ENCODE measurements around the gene KIF19.

Gene KIF19

GRCh38 chr17:74371653-74372147 is 45.7 kb downstream of the KIF19 start:
- Histone ChIP-seq H3K4me1 (ENCODE audit: control insufficient read depth in 2 of 2, insufficient read depth in 2 of 2, low read length in 2 of 2) (peaks cover 21 to 22% of the 10 kb centered on the region in 2 donors), H3K36me3 (ENCODE audit: control insufficient read depth in 2 of 2, insufficient read depth in 2 of 2, low read length in 2 of 2) (no peaks in the 10 kb centered on the region), H3K9me3 (ENCODE audit: control insufficient read depth in 2 of 2, low read length in 2 of 2) (no peaks in the 10 kb centered on the region), H3K4me3 (ENCODE audit: low read length in 2 of 2) (no peak overlapping the region), H3K27me3 (ENCODE audit: control insufficient read depth in 2 of 2, insufficient read depth in 2 of 2, low read length in 2 of 2) (peaks cover 0 to 3% of the 10 kb centered on the region in 2 donors), H3K9ac (ENCODE audit: low read depth in 1 of 2, low read length in 2 of 2) (no peak overlapping the region), H3K27ac (ENCODE audit: low read depth in 2 of 2, low read length in 2 of 2) (no peak overlapping the region)

GRCh38 chr17:74372426-74372825 is 46.4 kb downstream of the KIF19 start:
- peaks cover 21 to 22% of the 10 kb centered on the region in 2 donors for H3K4me1 ChIP-seq (ENCODE audit: control insufficient read depth in 2 of 2, insufficient read depth in 2 of 2, low read length in 2 of 2)
- no peak overlapping the region for H3K4me3 ChIP-seq (ENCODE audit: low read length in 2 of 2)
- peaks cover 0 to 3% of the 10 kb centered on the region in 2 donors for H3K27me3 ChIP-seq (ENCODE audit: control insufficient read depth in 2 of 2, insufficient read depth in 2 of 2, low read length in 2 of 2)
- no peaks in the 10 kb centered on the region for H3K36me3 ChIP-seq (ENCODE audit: control insufficient read depth in 2 of 2, insufficient read depth in 2 of 2, low read length in 2 of 2)
- no peak overlapping the region for H3K27ac ChIP-seq (ENCODE audit: low read depth in 2 of 2, low read length in 2 of 2)
- no peaks in the 10 kb centered on the region for H3K9me3 ChIP-seq (ENCODE audit: control insufficient read depth in 2 of 2, low read length in 2 of 2)
- H3K9ac ChIP-seq (ENCODE audit: low read depth in 1 of 2, low read length in 2 of 2), result no peak overlapping the region

GRCh38 chr17:74373838-74374606 is 48.0 kb downstream of the KIF19 start:
- H3K4me3 ChIP-seq (ENCODE audit: low read length in 2 of 2), result no peak overlapping the region
- no peaks in the 10 kb centered on the region for H3K36me3 ChIP-seq (ENCODE audit: control insufficient read depth in 2 of 2, insufficient read depth in 2 of 2, low read length in 2 of 2)
- no peaks in the 10 kb centered on the region for H3K27me3 ChIP-seq (ENCODE audit: control insufficient read depth in 2 of 2, insufficient read depth in 2 of 2, low read length in 2 of 2)
- peaks cover 14 to 15% of the 10 kb centered on the region in 2 donors for H3K4me1 ChIP-seq (ENCODE audit: control insufficient read depth in 2 of 2, insufficient read depth in 2 of 2, low read length in 2 of 2)
- no peak overlapping the region for H3K9ac ChIP-seq (ENCODE audit: low read depth in 1 of 2, low read length in 2 of 2)
- H3K9me3 ChIP-seq (ENCODE audit: control insufficient read depth in 2 of 2, low read length in 2 of 2), result no peaks in the 10 kb centered on the region
- peak overlapping the region; percentile 14 to 32 for H3K27ac ChIP-seq (ENCODE audit: low read depth in 2 of 2, low read length in 2 of 2)

GRCh38 chr17:74374858-74375257 is 48.8 kb downstream of the KIF19 start:
- Histone ChIP-seq H3K9me3 (ENCODE audit: control insufficient read depth in 2 of 2, low read length in 2 of 2) (no peaks in the 10 kb centered on the region), H3K4me3 (ENCODE audit: low read length in 2 of 2) (no peak overlapping the region), H3K4me1 (ENCODE audit: control insufficient read depth in 2 of 2, insufficient read depth in 2 of 2, low read length in 2 of 2) (peaks cover 17 to 19% of the 10 kb centered on the region in 2 donors), H3K9ac (ENCODE audit: low read depth in 1 of 2, low read length in 2 of 2) (no peak overlapping the region), H3K27me3 (ENCODE audit: control insufficient read depth in 2 of 2, insufficient read depth in 2 of 2, low read length in 2 of 2) (no peaks in the 10 kb centered on the region), H3K27ac (ENCODE audit: low read depth in 2 of 2, low read length in 2 of 2) (no peak overlapping the region), H3K36me3 (ENCODE audit: control insufficient read depth in 2 of 2, insufficient read depth in 2 of 2, low read length in 2 of 2) (no peaks in the 10 kb centered on the region)

- H3K27me3 ChIP-seq (ENCODE audit: control insufficient read depth in 2 of 2, insufficient read depth in 2 of 2, low read length in 2 of 2), result no peaks in the 10 kb centered on the region
- peaks cover 22 to 24% of the 10 kb centered on the region in 2 donors for H3K4me1 ChIP-seq (ENCODE audit: control insufficient read depth in 2 of 2, insufficient read depth in 2 of 2, low read length in 2 of 2)
- H3K36me3 ChIP-seq (ENCODE audit: control insufficient read depth in 2 of 2, insufficient read depth in 2 of 2, low read length in 2 of 2), result no peaks in the 10 kb centered on the region
- peak overlapping the region; percentile 88 to 91 for H3K27ac ChIP-seq (ENCODE audit: low read depth in 2 of 2, low read length in 2 of 2)
- peak overlapping the region; percentile 58 to 61 for H3K9ac ChIP-seq (ENCODE audit: low read depth in 1 of 2, low read length in 2 of 2)
- H3K4me3 ChIP-seq (ENCODE audit: low read length in 2 of 2), result peak overlapping the region; percentile 25 to 34
- no peaks in the 10 kb centered on the region for H3K9me3 ChIP-seq (ENCODE audit: control insufficient read depth in 2 of 2, low read length in 2 of 2)
Measured at GRCh38 chr17:74379495-74380085, 53.6 kb downstream of the KIF19 start.

- Histone ChIP-seq H3K4me1 (ENCODE audit: control insufficient read depth in 2 of 2, insufficient read depth in 2 of 2, low read length in 2 of 2) (peaks cover 22 to 24% of the 10 kb centered on the region in 2 donors), H3K9me3 (ENCODE audit: control insufficient read depth in 2 of 2, low read length in 2 of 2) (no peaks in the 10 kb centered on the region), H3K27ac (ENCODE audit: low read depth in 2 of 2, low read length in 2 of 2) (peak overlapping the region; percentile 88 to 91), H3K27me3 (ENCODE audit: control insufficient read depth in 2 of 2, insufficient read depth in 2 of 2, low read length in 2 of 2) (no peaks in the 10 kb centered on the region), H3K36me3 (ENCODE audit: control insufficient read depth in 2 of 2, insufficient read depth in 2 of 2, low read length in 2 of 2) (no peaks in the 10 kb centered on the region), H3K4me3 (ENCODE audit: low read length in 2 of 2) (peak overlapping the region; percentile 32 to 34), H3K9ac (ENCODE audit: low read depth in 1 of 2, low read length in 2 of 2) (peak overlapping the region; percentile 24 to 58)
Measured at GRCh38 chr17:74380086-74380958, 54.3 kb downstream of the KIF19 start.

- H3K4me1 ChIP-seq (ENCODE audit: control insufficient read depth in 2 of 2, insufficient read depth in 2 of 2, low read length in 2 of 2), result peaks cover 22 to 24% of the 10 kb centered on the region in 2 donors
- H3K27me3 ChIP-seq (ENCODE audit: control insufficient read depth in 2 of 2, insufficient read depth in 2 of 2, low read length in 2 of 2), result no peaks in the 10 kb centered on the region
- no peaks in the 10 kb centered on the region for H3K9me3 ChIP-seq (ENCODE audit: control insufficient read depth in 2 of 2, low read length in 2 of 2)
- H3K27ac ChIP-seq (ENCODE audit: low read depth in 2 of 2, low read length in 2 of 2), result peak overlapping the region; percentile 88 to 91
- H3K36me3 ChIP-seq (ENCODE audit: control insufficient read depth in 2 of 2, insufficient read depth in 2 of 2, low read length in 2 of 2), result no peaks in the 10 kb centered on the region
- peak overlapping the region in 1 of 2 donors; percentile 28 for H3K4me3 ChIP-seq (ENCODE audit: low read length in 2 of 2)
- peak overlapping the region in 1 of 2 donors; percentile 24 for H3K9ac ChIP-seq (ENCODE audit: low read depth in 1 of 2, low read length in 2 of 2)
Measured at GRCh38 chr17:74380959-74381808, 55.2 kb downstream of the KIF19 start.

- no peak overlapping the region for H3K27ac ChIP-seq (ENCODE audit: low read depth in 2 of 2, low read length in 2 of 2)
- no peak overlapping the region for H3K4me3 ChIP-seq (ENCODE audit: low read length in 2 of 2)
- H3K9me3 ChIP-seq (ENCODE audit: control insufficient read depth in 2 of 2, low read length in 2 of 2), result no peaks in the 10 kb centered on the region
- no peaks in the 10 kb centered on the region for H3K36me3 ChIP-seq (ENCODE audit: control insufficient read depth in 2 of 2, insufficient read depth in 2 of 2, low read length in 2 of 2)
- no peaks in the 10 kb centered on the region for H3K27me3 ChIP-seq (ENCODE audit: control insufficient read depth in 2 of 2, insufficient read depth in 2 of 2, low read length in 2 of 2)
- H3K4me1 ChIP-seq (ENCODE audit: control insufficient read depth in 2 of 2, insufficient read depth in 2 of 2, low read length in 2 of 2), result peaks cover 30 to 34% of the 10 kb centered on the region in 2 donors
- H3K9ac ChIP-seq (ENCODE audit: low read depth in 1 of 2, low read length in 2 of 2), result no peak overlapping the region
Measured at GRCh38 chr17:74383141-74383540, 57.1 kb downstream of the KIF19 start.

GRCh38 chr17:74385201-74385600 is 59.2 kb downstream of the KIF19 start:
- Histone ChIP-seq H3K27ac (ENCODE audit: low read depth in 2 of 2, low read length in 2 of 2) (no peak overlapping the region), H3K4me3 (ENCODE audit: low read length in 2 of 2) (no peak overlapping the region), H3K27me3 (ENCODE audit: control insufficient read depth in 2 of 2, insufficient read depth in 2 of 2, low read length in 2 of 2) (no peaks in the 10 kb centered on the region), H3K9me3 (ENCODE audit: control insufficient read depth in 2 of 2, low read length in 2 of 2) (no peaks in the 10 kb centered on the region), H3K9ac (ENCODE audit: low read depth in 1 of 2, low read length in 2 of 2) (no peak overlapping the region), H3K4me1 (ENCODE audit: control insufficient read depth in 2 of 2, insufficient read depth in 2 of 2, low read length in 2 of 2) (peaks cover 20 to 24% of the 10 kb centered on the region in 2 donors), H3K36me3 (ENCODE audit: control insufficient read depth in 2 of 2, insufficient read depth in 2 of 2, low read length in 2 of 2) (no peaks in the 10 kb centered on the region)
